GM06990 (cell line): Measurements from ENCODE around the gene CARNS1.

ENCODE experiments used
- DNase-seq: peaks from one replicate; pipeline ENCODE4 v3.0.0-alpha.2; 2011; ENCODE audit not compliant: insufficient read length; ENCODE audit errors: extremely low read depth
- H3K27me3 ChIP-seq: replicated peaks from 2 replicates; pipeline ENCODE4 v1.6.0; 2011; ENCODE audit warnings: low read length; ENCODE audit not compliant: control insufficient read depth, insufficient read depth
- H3K36me3 ChIP-seq: 2 replicates; pipeline ENCODE4 v1.5.1; 2011; ENCODE audit warnings: low read length; ENCODE audit not compliant: control insufficient read depth, insufficient read depth
- H3K4me3 ChIP-seq: replicated peaks from 2 replicates; pipeline ENCODE4 v1.5.1; 2011; ENCODE audit warnings: low read depth, mild to moderate bottlenecking, control low read depth, low read length
- CTCF ChIP-seq: IDR thresholded peaks from 2 replicates; pipeline ENCODE4 v1.5.1; 2011; ENCODE audit warnings: low read length, control low read depth, mild to moderate bottlenecking, inconsistent platforms; ENCODE audit not compliant: insufficient read depth, poor library complexity, severe bottlenecking

The CARNS1 gene

GRCh38 chr11:67382276-67383136, 33.0 kb upstream of the CARNS1 start:
- no peaks in the 10 kb centered on the region for H3K27me3 ChIP-seq
- peak; percentile 73 for DNase-seq
- no peaks in the 10 kb centered on the region for H3K36me3 ChIP-seq
- peak; percentile 97 for TF ChIP-seq CTCF
- no peak overlapping the region for H3K4me3 ChIP-seq

- DNase-seq, result no peak
- Histone ChIP-seq H3K4me3 (no peak overlapping the region), H3K36me3 (no peaks in the 10 kb centered on the region), H3K27me3 (no peaks in the 10 kb centered on the region)
- no peak for TF ChIP-seq CTCF
Measured at GRCh38 chr11:67384851-67385366, 30.6 kb upstream of the CARNS1 start.

GRCh38 chr11:67387069-67387468, 28.4 kb upstream of the CARNS1 start:
- no peaks in the 10 kb centered on the region for H3K27me3 ChIP-seq
- H3K4me3 ChIP-seq, result no peak overlapping the region
- DNase-seq, result no peak
- no peak for TF ChIP-seq CTCF
- H3K36me3 ChIP-seq, result no peaks in the 10 kb centered on the region

- Histone ChIP-seq H3K27me3 (no peaks in the 10 kb centered on the region), H3K4me3 (no peak overlapping the region), H3K36me3 (no peaks in the 10 kb centered on the region)
- no peak for DNase-seq
- TF ChIP-seq CTCF, result no peak
Measured at GRCh38 chr11:67387518-67387917, 28.0 kb upstream of the CARNS1 start.

- Histone ChIP-seq H3K36me3 (peaks cover 2% of the 10 kb centered on the region; the same call in 1 of the 2 replicates), H3K27me3 (no peaks in the 10 kb centered on the region), H3K4me3 (no peak overlapping the region)
- TF ChIP-seq CTCF, result peak; percentile 63
- no peak for DNase-seq
Measured at GRCh38 chr11:67389477-67389876, 26.0 kb upstream of the CARNS1 start.
